HepG2 (cell line): ENCODE data around the gene HBQ1. TPM values are rescaled to one million over a fixed set of nuclear protein-coding genes. Genes with fewer than 3 reads are reported as not detected.

Source experiments
- FOXC1 ChIP-seq: sonication (generic); formaldehyde crosslinking; IDR thresholded peaks from 2 replicates; pipeline ENCODE4 v1.8.0; 2022; ENCODE audit warnings: mild to moderate bottlenecking, missing genetic modification reagents, borderline replicate concordance
- FOXK2 ChIP-seq: fragments of 450-650 bp; IDR thresholded peaks from 2 replicates; pipeline ENCODE4 v1.6.1; 2016
- HNF4A ChIP-seq: sonication (generic); formaldehyde crosslinking; IDR thresholded peaks from 2 replicates; pipeline ENCODE4 v1.4.0; 2020; ENCODE audit warnings: missing genetic modification reagents
- HNRNPK ChIP-seq: fragments of 200-400 bp; formaldehyde crosslinking; IDR thresholded peaks from 2 replicates; pipeline ENCODE4 v1.6.1; 2018; ENCODE audit warnings: low read length, low read depth, moderate library complexity, mild to moderate bottlenecking; ENCODE audit not compliant: poor library complexity, severe bottlenecking
- KMT2A ChIP-seq: sonication (generic); formaldehyde crosslinking; IDR thresholded peaks from 2 replicates; pipeline ENCODE4 v1.4.0; 2020; ENCODE audit warnings: missing genetic modification reagents
- NCOA1 ChIP-seq: sonication (generic); formaldehyde crosslinking; IDR thresholded peaks from 2 replicates; pipeline ENCODE4 v1.9.0; 2021; ENCODE audit warnings: missing genetic modification reagents
- NFE2L1 ChIP-seq: sonication (generic); formaldehyde crosslinking; IDR thresholded peaks from 2 replicates; pipeline ENCODE4 v1.4.0; 2020; ENCODE audit warnings: missing genetic modification reagents, mild to moderate bottlenecking, borderline replicate concordance
- SRF ChIP-seq: IDR thresholded peaks from 2 replicates; pipeline ENCODE4 v1.6.1; 2011; ENCODE audit warnings: mild to moderate bottlenecking, low read depth, low read length, moderate library complexity
- TEAD3 ChIP-seq: optimal IDR thresholded peaks from 2 replicates; pipeline ENCODE3; 2016; ENCODE audit warnings: borderline replicate concordance
- ZBTB7B ChIP-seq: sonication (generic); formaldehyde crosslinking; IDR thresholded peaks from 2 replicates; pipeline ENCODE4 v1.4.0; 2020; ENCODE audit warnings: missing genetic modification reagents
- ZNF326 ChIP-seq: sonication (generic); formaldehyde crosslinking; IDR thresholded peaks from 2 replicates; pipeline ENCODE4 v1.4.0; 2020; ENCODE audit warnings: missing genetic modification reagents, borderline replicate concordance
- ZNF329 ChIP-seq: sonication (generic); formaldehyde crosslinking; IDR thresholded peaks from 2 replicates; pipeline ENCODE4 v1.9.0; 2021; ENCODE audit warnings: low read depth, mild to moderate bottlenecking, missing genetic modification reagents
- ZNF343 ChIP-seq: sonication (generic); formaldehyde crosslinking; IDR thresholded peaks from 2 replicates; pipeline ENCODE4 v1.4.0; 2020; ENCODE audit warnings: mild to moderate bottlenecking, missing genetic modification reagents
- ZNF749 ChIP-seq: sonication (generic); formaldehyde crosslinking; IDR thresholded peaks from 2 replicates; pipeline ENCODE4 v1.8.0; 2022; ENCODE audit warnings: mild to moderate bottlenecking, missing genetic modification reagents, moderate library complexity, borderline replicate concordance
- ZSCAN25 ChIP-seq: sonication (generic); formaldehyde crosslinking; IDR thresholded peaks from 2 replicates; pipeline ENCODE4 v1.8.0; 2022; ENCODE audit warnings: mild to moderate bottlenecking, missing genetic modification reagents
- polyA plus RNA-seq, 8 experiments: library from polyadenylated mRNA; depleted of rRNA in 3 of 8; stranded (reverse) in 7 of 8; unstranded in 1 of 8; fragments of >200 nt; fragmentation: Illumina TruSeq in 4 of 8; extraction: Trizol in 4 of 8; gene quantifications; 2 replicates each; pipeline versions ENCODE4 v1.2.1 to v1.2.3, GENCODE V29; 2011 to 2016; ENCODE audit warnings: low read depth in 4 of 8, missing spikeins in 1 of 8, mixed read lengths in 1 of 8; ENCODE audit not compliant: insufficient read depth in 1 of 8
- total RNA-seq, 5 experiments: library from RNA; depleted of rRNA; stranded (reverse); fragments of >200 nt; fragmentation: Illumina TruSeq; extraction: Trizol; gene quantifications; 2 replicates each; pipeline ENCODE4 v1.2.3, GENCODE V29; 2016; ENCODE audit warnings: low read depth in 1 of 5
- TF ChIP-seq, protein P1 (sequence below): sonication (generic); formaldehyde crosslinking; conservative IDR thresholded peaks from 2 replicates; pipeline ENCODE4 v1.4.0; 2020; ENCODE audit warnings: missing genetic modification reagents
- TF ChIP-seq, protein P2 (sequence below): sonication (generic); formaldehyde crosslinking; IDR thresholded peaks from 2 replicates; pipeline ENCODE4 v1.5.0; 2020; ENCODE audit warnings: mild to moderate bottlenecking, missing genetic modification reagents
- TF ChIP-seq, protein P3 (sequence below): sonication (generic); formaldehyde crosslinking; IDR thresholded peaks from 2 replicates; pipeline ENCODE4 v1.5.0; 2020; ENCODE audit warnings: mild to moderate bottlenecking, missing genetic modification reagents
- TF ChIP-seq, protein P4 (sequence below): IDR thresholded peaks from 2 replicates; pipeline ENCODE4 v1.6.1; 2012; ENCODE audit warnings: inconsistent platforms
- TF ChIP-seq, protein P5 (sequence below): sonication (generic); formaldehyde crosslinking; IDR thresholded peaks from 2 replicates; pipeline ENCODE4 v1.5.0; 2020; ENCODE audit warnings: missing genetic modification reagents
- TF ChIP-seq, protein P6 (sequence below): sonication (generic); formaldehyde crosslinking; IDR thresholded peaks from 2 replicates; pipeline ENCODE4 v1.4.0; 2020; ENCODE audit warnings: missing genetic modification reagents

HBQ1 gene
- total and polyA plus RNA-seq, 2 of the 13 experiments (the other 11 are each of a cell fraction or from before 2014, with no cell fraction given): 4.9 to 7.4 TPM

DNA sequence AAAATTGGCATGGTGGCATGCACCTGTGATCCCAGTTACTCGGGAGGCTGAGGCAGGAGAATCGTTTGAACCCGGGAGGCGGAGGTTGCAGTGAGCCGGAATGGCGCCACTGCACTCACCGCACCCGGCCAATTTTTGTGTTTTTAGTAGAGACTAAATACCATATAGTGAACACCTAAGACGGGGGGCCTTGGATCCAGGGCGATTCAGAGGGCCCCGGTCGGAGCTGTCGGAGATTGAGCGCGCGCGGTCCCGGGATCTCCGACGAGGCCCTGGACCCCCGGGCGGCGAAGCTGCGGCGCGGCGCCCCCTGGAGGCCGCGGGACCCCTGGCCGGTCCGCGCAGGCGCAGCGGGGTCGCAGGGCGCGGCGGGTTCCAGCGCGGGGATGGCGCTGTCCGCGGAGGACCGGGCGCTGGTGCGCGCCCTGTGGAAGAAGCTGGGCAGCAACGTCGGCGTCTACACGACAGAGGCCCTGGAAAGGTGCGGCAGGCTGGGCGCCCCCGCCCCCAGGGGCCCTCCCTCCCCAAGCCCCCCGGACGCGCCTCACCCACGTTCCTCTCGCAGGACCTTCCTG lies at the start of gene HBQ1 (continued):
- TF ChIP-seq, protein P1, sequence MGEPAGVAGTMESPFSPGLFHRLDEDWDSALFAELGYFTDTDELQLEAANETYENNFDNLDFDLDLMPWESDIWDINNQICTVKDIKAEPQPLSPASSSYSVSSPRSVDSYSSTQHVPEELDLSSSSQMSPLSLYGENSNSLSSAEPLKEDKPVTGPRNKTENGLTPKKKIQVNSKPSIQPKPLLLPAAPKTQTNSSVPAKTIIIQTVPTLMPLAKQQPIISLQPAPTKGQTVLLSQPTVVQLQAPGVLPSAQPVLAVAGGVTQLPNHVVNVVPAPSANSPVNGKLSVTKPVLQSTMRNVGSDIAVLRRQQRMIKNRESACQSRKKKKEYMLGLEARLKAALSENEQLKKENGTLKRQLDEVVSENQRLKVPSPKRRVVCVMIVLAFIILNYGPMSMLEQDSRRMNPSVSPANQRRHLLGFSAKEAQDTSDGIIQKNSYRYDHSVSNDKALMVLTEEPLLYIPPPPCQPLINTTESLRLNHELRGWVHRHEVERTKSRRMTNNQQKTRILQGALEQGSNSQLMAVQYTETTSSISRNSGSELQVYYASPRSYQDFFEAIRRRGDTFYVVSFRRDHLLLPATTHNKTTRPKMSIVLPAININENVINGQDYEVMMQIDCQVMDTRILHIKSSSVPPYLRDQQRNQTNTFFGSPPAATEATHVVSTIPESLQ (CRISPR knock-in tag): no peak
- TF ChIP-seq ZNF329 (CRISPR knock-in tag): no peak
- TF ChIP-seq, protein P2, sequence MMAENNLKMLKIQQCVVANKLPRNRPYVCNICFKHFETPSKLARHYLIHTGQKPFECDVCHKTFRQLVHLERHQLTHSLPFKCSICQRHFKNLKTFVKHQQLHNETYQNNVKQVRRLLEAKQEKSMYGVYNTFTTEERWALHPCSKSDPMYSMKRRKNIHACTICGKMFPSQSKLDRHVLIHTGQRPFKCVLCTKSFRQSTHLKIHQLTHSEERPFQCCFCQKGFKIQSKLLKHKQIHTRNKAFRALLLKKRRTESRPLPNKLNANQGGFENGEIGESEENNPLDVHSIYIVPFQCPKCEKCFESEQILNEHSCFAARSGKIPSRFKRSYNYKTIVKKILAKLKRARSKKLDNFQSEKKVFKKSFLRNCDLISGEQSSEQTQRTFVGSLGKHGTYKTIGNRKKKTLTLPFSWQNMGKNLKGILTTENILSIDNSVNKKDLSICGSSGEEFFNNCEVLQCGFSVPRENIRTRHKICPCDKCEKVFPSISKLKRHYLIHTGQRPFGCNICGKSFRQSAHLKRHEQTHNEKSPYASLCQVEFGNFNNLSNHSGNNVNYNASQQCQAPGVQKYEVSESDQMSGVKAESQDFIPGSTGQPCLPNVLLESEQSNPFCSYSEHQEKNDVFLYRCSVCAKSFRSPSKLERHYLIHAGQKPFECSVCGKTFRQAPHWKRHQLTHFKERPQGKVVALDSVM (CRISPR knock-in tag): peak; percentile 64
- TF ChIP-seq ZNF749: no peak
- TF ChIP-seq SRF: no peak
- TF ChIP-seq FOXK2: no peak
- TF ChIP-seq NFE2L1 (CRISPR knock-in tag): no peak
- TF ChIP-seq, protein P3, sequence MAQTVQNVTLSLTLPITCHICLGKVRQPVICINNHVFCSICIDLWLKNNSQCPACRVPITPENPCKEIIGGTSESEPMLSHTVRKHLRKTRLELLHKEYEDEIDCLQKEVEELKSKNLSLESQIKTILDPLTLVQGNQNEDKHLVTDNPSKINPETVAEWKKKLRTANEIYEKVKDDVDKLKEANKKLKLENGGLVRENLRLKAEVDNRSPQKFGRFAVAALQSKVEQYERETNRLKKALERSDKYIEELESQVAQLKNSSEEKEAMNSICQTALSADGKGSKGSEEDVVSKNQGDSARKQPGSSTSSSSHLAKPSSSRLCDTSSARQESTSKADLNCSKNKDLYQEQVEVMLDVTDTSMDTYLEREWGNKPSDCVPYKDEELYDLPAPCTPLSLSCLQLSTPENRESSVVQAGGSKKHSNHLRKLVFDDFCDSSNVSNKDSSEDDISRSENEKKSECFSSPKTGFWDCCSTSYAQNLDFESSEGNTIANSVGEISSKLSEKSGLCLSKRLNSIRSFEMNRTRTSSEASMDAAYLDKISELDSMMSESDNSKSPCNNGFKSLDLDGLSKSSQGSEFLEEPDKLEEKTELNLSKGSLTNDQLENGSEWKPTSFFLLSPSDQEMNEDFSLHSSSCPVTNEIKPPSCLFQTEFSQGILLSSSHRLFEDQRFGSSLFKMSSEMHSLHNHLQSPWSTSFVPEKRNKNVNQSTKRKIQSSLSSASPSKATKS (CRISPR knock-in tag): no peak
- TF ChIP-seq HNF4A (CRISPR knock-in tag): no peak
- TF ChIP-seq, protein P4, sequence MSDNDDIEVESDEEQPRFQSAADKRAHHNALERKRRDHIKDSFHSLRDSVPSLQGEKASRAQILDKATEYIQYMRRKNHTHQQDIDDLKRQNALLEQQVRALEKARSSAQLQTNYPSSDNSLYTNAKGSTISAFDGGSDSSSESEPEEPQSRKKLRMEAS: peak; percentile 45; the same call in 1 of the 2 replicates
- TF ChIP-seq FOXC1 (CRISPR knock-in tag): no peak
- peak; percentile 4 for TF ChIP-seq TEAD3 (CRISPR knock-in tag)
- no peak for TF ChIP-seq ZNF326 (CRISPR knock-in tag)
- TF ChIP-seq NCOA1: no peak
- TF ChIP-seq ZNF343: no peak
- TF ChIP-seq, protein P5, sequence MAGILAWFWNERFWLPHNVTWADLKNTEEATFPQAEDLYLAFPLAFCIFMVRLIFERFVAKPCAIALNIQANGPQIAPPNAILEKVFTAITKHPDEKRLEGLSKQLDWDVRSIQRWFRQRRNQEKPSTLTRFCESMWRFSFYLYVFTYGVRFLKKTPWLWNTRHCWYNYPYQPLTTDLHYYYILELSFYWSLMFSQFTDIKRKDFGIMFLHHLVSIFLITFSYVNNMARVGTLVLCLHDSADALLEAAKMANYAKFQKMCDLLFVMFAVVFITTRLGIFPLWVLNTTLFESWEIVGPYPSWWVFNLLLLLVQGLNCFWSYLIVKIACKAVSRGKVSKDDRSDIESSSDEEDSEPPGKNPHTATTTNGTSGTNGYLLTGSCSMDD (CRISPR knock-in tag): no peak
- TF ChIP-seq HNRNPK: no peak
- no peak for TF ChIP-seq KMT2A (CRISPR knock-in tag)
- TF ChIP-seq ZBTB7B: 0 out of 2 replicates have a peak, but pooled peaks have one; percentile 33
- TF ChIP-seq ZSCAN25 (CRISPR knock-in tag): peak; percentile 71; the same call in 1 of the 2 replicates
- TF ChIP-seq, protein P6, sequence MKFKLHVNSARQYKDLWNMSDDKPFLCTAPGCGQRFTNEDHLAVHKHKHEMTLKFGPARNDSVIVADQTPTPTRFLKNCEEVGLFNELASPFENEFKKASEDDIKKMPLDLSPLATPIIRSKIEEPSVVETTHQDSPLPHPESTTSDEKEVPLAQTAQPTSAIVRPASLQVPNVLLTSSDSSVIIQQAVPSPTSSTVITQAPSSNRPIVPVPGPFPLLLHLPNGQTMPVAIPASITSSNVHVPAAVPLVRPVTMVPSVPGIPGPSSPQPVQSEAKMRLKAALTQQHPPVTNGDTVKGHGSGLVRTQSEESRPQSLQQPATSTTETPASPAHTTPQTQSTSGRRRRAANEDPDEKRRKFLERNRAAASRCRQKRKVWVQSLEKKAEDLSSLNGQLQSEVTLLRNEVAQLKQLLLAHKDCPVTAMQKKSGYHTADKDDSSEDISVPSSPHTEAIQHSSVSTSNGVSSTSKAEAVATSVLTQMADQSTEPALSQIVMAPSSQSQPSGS: no peak
